Measurements from ENCODE around the gene MED12.
A peak's percentile ranks its signal among the peaks of the same experiment; 100 is the strongest.

The MED12 gene

DNA sequence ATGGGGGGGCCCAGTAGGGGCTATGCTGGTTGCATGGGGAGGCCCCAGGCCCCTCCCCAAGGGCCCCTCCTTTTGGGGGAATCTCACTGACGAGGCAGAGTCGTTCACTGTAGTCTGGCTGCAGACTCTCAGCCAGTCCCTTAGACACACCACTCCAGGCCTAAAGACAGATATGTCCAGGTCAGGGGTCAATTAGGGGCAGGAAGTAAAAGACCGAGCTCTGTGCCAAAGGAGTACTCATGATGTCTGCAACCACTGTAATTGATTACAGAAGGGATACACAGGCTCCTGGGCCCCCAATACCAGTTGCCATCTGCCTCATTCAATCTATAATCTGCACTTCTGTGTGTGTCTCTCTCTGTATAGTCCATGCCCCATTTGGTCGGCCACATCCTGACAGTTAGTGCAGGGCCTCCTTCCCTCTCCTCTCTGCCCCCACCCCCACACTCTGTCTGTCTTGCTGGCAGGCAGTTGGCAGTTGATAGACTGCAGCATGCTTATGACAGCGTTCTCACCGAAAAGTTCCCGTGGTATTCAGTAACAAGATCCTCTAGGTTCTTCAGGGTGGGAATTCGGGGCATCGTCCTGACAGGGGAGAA is 10.5 kb upstream of the MED12 start:
- DNase-seq = no peak

- no peak for DNase-seq
Observed at GRCh38 chrX:71109051-71109450, 9.3 kb upstream of the MED12 start.

GRCh38 chrX:71111141-71111843 is 7.1 kb upstream of the MED12 start, which contains the start of gene IL2RG:
IL2RG (minus strand) TSS chrX:71111577; CDS start chrX:71111539, 38 bp downstream.
- no peak for DNase-seq

GRCh38 chrX:71111921-71112431 is 6.4 kb upstream of the MED12 start:
- no peak for DNase-seq

GRCh38 chrX:71117358-71117757 is 1.0 kb upstream of the MED12 start:
- DNase-seq = no peak

GRCh38 chrX:71118985-71119535 is 664 bp downstream of the MED12 start:
- DNase-seq = no peak

DNA sequence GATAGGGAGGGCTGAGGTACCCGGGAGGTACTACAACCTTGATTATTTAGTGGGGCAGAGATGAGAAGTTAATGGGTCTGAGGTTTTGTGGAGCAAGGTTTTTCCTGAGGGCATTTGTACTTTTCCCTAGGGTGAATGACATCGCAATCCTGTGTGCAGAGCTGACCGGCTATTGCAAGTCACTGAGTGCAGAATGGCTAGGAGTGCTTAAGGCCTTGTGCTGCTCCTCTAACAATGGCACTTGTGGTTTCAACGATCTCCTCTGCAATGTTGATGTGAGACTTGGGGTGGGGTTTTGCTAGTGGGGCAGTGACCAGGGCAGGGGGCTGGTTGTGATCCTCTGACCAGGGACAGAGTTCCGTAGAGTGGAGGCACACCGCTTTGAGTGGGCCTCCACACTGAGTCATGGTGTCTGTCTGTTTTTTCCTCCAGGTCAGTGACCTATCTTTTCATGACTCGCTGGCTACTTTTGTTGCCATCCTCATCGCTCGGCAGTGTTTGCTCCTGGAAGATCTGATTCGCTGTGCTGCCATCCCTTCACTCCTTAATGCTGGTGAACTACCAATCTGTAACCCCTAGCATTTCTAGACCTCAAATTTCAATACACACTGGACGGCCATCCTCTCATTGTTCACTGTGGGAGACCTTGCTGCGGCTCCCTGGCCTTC is 9.9 kb downstream of the MED12 start:
- DNase-seq = no peak

- DNase-seq = peak; percentile 50
Observed at GRCh38 chrX:71128915-71129765, 10.7 kb downstream of the MED12 start.

- DNase-seq = no peak
Observed at GRCh38 chrX:71131510-71131909, 13.1 kb downstream of the MED12 start.

GRCh38 chrX:71140440-71140839 is 22.0 kb downstream of the MED12 start:
- no peak for DNase-seq

DNA sequence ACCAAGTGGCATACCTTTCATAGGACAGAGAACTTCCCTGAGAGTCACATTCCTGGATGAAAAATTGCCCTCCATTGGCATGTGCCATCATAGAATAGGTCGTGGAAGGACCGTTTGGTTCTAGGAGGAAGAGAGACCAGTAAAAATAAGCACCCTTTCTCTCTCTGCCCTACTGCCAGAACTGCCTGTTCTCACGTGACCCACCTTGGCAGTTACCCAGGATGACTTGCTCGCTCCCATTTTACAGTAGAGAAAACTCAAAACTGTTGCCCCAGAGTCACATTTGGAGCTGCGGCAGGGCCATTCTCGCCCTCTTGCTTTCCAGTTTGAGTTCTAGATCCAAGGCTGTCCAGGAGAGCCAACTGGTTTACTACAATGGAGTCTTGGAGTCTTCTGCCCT is 25.1 kb downstream of the MED12 start:
- DNase-seq = no peak

DNA sequence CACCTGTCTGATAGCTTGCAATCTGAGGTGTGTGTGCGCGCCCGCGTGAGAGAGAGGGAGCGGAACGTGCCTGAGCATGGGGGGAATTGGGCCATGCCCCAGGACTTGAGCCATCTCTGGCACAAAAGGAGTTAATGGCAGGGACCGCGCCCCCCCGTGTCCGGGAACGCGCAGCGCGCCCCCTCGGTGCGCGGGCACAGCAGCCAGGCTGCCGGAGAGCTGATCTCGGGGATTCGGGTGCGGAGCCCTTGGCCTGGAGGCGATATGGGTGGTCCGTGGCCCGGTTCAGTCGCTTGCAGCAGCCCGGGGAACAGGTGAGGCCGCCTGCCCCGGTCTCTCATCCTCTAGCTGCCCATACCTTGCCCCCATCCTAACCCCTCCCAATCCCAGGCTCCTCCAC is 26.3 kb downstream of the MED12 start, which contains the start of gene NLGN3:
Gene NLGN3, plus strand, starts transcription at position 191 of the 400 bp plus-strand sequence. CDS start 2,909 bp downstream, outside the sequence.
- no peak for DNase-seq

DNA sequence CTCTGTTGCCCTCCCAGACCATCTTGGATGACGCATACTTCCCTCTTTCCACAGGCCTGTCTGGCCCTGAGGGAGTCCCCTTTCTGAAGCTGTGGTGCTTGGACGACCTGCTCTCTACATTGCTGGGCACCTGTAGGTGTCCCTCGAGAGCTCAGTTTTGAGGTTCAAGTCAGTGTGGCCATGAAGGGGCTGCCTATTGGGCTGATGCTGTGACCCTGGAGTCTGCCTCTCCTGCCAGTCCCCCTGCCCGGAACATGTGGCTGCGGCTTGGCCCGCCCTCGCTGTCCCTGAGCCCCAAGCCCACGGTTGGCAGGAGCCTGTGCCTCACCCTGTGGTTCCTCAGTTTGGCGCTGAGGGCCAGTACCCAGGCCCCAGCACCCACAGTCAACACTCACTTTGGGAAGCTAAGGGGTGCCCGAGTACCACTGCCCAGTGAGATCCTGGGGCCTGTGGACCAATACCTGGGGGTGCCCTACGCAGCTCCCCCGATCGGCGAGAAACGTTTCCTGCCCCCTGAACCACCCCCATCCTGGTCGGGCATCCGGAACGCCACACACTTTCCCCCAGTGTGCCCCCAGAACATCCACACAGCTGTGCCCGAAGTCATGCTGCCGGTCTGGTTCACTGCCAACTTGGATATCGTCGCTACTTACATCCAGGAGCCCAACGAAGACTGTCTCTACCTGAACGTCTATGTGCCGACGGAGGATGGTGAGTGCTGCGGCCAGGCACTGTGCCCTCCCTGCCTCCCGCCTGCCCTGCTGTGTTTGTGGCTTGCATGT is 29.3 kb downstream of the MED12 start:
- no peak for DNase-seq

GRCh38 chrX:71148278-71148663 is 29.9 kb downstream of the MED12 start:
- no peak for DNase-seq

- DNase-seq = no peak
Observed at GRCh38 chrX:71151366-71151765, 33.0 kb downstream of the MED12 start.

GRCh38 chrX:71154196-71154595 is 35.8 kb downstream of the MED12 start:
- DNase-seq = no peak

DNA sequence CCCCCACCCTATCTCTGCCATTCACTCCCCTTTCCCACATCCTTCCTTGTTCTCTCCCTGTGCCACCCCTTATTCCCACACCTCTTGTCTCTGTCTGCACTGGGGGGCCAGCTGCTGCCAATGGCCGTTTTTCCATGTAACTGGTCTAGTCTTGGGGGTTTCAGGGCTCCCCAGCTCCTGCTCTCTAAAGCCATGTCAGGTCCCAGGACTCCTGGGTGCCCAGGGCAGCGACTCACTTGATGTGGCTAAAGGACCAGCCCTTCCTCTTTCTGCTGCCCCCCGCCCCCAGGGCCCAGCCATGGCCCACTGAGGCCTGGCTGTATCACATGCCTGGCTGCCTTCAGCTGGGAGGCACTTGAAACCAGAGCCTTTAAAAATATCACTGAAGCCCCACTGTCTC is 36.2 kb downstream of the MED12 start:
- no peak for DNase-seq

- no peak for DNase-seq
Observed at GRCh38 chrX:71158603-71159002, 40.2 kb downstream of the MED12 start.

GRCh38 chrX:71159335-71159734 is 40.9 kb downstream of the MED12 start:
- DNase-seq = no peak

GRCh38 chrX:71160475-71160874 is 42.1 kb downstream of the MED12 start:
- no peak for DNase-seq

- DNase-seq = no peak
Observed at GRCh38 chrX:71162981-71163380, 44.6 kb downstream of the MED12 start.
